Islet precursor cell (in vitro differentiated cells): ENCODE measurements around the gene OR7C1.
"Not testable (repeated sequence)": the region's sequence is repeated elsewhere in the genome, so short reads cannot be mapped to it uniquely, and the experiment has no call there.

Source experiments
- DNase-seq: peaks from one replicate; pipeline ENCODE4 v3.0.0-alpha.2; 2018

Gene OR7C1

GRCh38 chr19:14835011-14835410, at the start of gene OR7C1, which contains the start of gene OR7A5:
OR7C1 (minus strand) TSS chr19:14835185; CDS start chr19:14800136, 35,049 bp downstream.
OR7A5 (minus strand) TSS chr19:14835185; CDS start chr19:14828241, 6,944 bp downstream.
- peak; percentile 63 for DNase-seq

GRCh38 chr19:14871619-14872230, 36.7 kb upstream of the OR7C1 start:
- no peak for DNase-seq

GRCh38 chr19:14868497-14868896, 33.5 kb upstream of the OR7C1 start:
- DNase-seq = no peak

GRCh38 chr19:14848822-14849221, 13.8 kb upstream of the OR7C1 start, which contains the start of gene OR7A10:
OR7A10 (minus strand) TSS chr19:14848922; CDS start chr19:14841877, 7,045 bp downstream.
- DNase-seq = no peak

- no peak for DNase-seq
These were observed 8.6 kb upstream of the OR7C1 start for GRCh38 chr19:14843578-14843977.

GRCh38 chr19:14843169-14843568, 8.2 kb upstream of the OR7C1 start:
- no peak for DNase-seq

GRCh38 chr19:14840206-14840605, 5.2 kb upstream of the OR7C1 start:
- no peak for DNase-seq

GRCh38 chr19:14837391-14837790, 2.4 kb upstream of the OR7C1 start:
- DNase-seq = no peak

- DNase-seq = no peak
These were observed 4.3 kb downstream of the OR7C1 start for GRCh38 chr19:14830702-14831101.

- no peak for DNase-seq
These were observed 9.0 kb downstream of the OR7C1 start for GRCh38 chr19:14826006-14826405.

- DNase-seq = no peak
These were observed 13.0 kb downstream of the OR7C1 start for GRCh38 chr19:14821937-14822336.

GRCh38 chr19:14818588-14818987, 16.4 kb downstream of the OR7C1 start:
- DNase-seq = no peak

GRCh38 chr19:14817052-14817451, 17.9 kb downstream of the OR7C1 start:
- DNase-seq = no peak

- DNase-seq = no peak
These were observed 19.9 kb downstream of the OR7C1 start for GRCh38 chr19:14814982-14815652.

GRCh38 chr19:14809272-14810057, 25.5 kb downstream of the OR7C1 start:
- DNase-seq = no peak

- no peak for DNase-seq
These were observed 30.2 kb downstream of the OR7C1 start for GRCh38 chr19:14804765-14805164.

GRCh38 chr19:14798760-14799159, 36.2 kb downstream of the OR7C1 start:
- DNase-seq = no peak

- DNase-seq = no peak
These were observed 39.0 kb downstream of the OR7C1 start for GRCh38 chr19:14796021-14796420.

- no peak for DNase-seq
These were observed 39.8 kb downstream of the OR7C1 start for GRCh38 chr19:14795078-14795721.

- not testable (repeated sequence) for DNase-seq
These were observed 42.7 kb downstream of the OR7C1 start for GRCh38 chr19:14792250-14792649.

GRCh38 chr19:14786421-14786851, 48.5 kb downstream of the OR7C1 start:
- DNase-seq = peak; percentile 76

- DNase-seq = not testable (repeated sequence)
These were observed 49.7 kb downstream of the OR7C1 start for GRCh38 chr19:14785102-14785793.
